Measurements from ENCODE around the gene G6PC2.

- no peak for TF ChIP-seq CTCF (IDR thresholded peaks at IDR 0.05)
- TF ChIP-seq POLR2A (IDR thresholded peaks at IDR 0.05) = no peak
Measured at GRCh38 chr2:168913495-168913894, 12.4 kb downstream of the G6PC2 start.

All from upper lobe of left lung (tissue), 4 donors.